Measurements from ENCODE around the gene SLC12A9. TPM values are rescaled to one million over a fixed set of nuclear protein-coding genes. Genes with fewer than 3 reads are reported as not detected.

Gene SLC12A9
- total and polyA plus RNA-seq, 2 of the 8 experiments (the other 6 are each of a cell fraction or from before 2014, with no cell fraction given), result 31.4 to 40.1 TPM

- TF ChIP-seq SUZ12 (IDR thresholded peaks at IDR 0.05; ENCODE audit: low read length), result no peak
- TF ChIP-seq RAD21 (IDR thresholded peaks at IDR 0.05 in 1 of 2, conservative IDR thresholded peaks at IDR 0.05 in 1 of 2; ENCODE audit: low read depth in 2 of 2, low read length in 2 of 2), result no peak
- TF ChIP-seq SP1 (IDR thresholded peaks at IDR 0.05; ENCODE audit: low read depth, low read length), result no peak
- no peak for TF ChIP-seq CBX5 (IDR thresholded peaks at IDR 0.05; ENCODE audit: low read depth, low read length)
- no peak for TF ChIP-seq CHD2 (IDR thresholded peaks at IDR 0.05; ENCODE audit: low read length)
- TF ChIP-seq SP4 (IDR thresholded peaks at IDR 0.05; ENCODE audit: low read length), result no peak
- TF ChIP-seq BCL11A (IDR thresholded peaks at IDR 0.05; ENCODE audit: low read depth in 2 of 2, low read length in 2 of 2), result no peak
- no peak for TF ChIP-seq ASH2L (IDR thresholded peaks at IDR 0.05; ENCODE audit: low read length)
- TF ChIP-seq BRCA1 (IDR thresholded peaks at IDR 0.05; ENCODE audit: low read depth, low read length), result no peak
- TF ChIP-seq SIX5 (IDR thresholded peaks at IDR 0.05; ENCODE audit: low read depth, low read length), result no peak
- TF ChIP-seq JUN (IDR thresholded peaks at IDR 0.05; ENCODE audit: low read depth, low read length), result no peak
- no peak for TF ChIP-seq CREB1 (IDR thresholded peaks at IDR 0.05)
These were observed 26.2 kb downstream of the SLC12A9 start (continued) for GRCh38 chr7:100878685-100879084.
